Smooth muscle cell (in vitro differentiated cells): ENCODE data around the gene GPHN. TPM values are rescaled to one million over a fixed set of nuclear protein-coding genes. Genes with fewer than 3 reads are reported as not detected.

ENCODE experiments used
- DNase-seq: peaks from one replicate; lab custom pipeline; 2025; ENCODE audit not compliant: unreplicated experiment; lab: John Stamatoyannopoulos, UW
- H2AFZ ChIP-seq: fragments of 200-600 bp; sonication (generic); 2 replicates; pipeline ENCODE4 v1.6.0; 2016; ENCODE audit warnings: antibody characterized with exemption, low read depth, mild to moderate bottlenecking
- H3F3A ChIP-seq: fragments of 200-600 bp; sonication (generic); 2 replicates; pipeline ENCODE4 v1.6.0; 2017; ENCODE audit warnings: antibody characterized with exemption, low read depth
- H3K27ac ChIP-seq: fragments of 200-600 bp; sonication (generic); 2 replicates; pipeline ENCODE4 v1.5.1; 2016; ENCODE audit warnings: low read depth, mild to moderate bottlenecking
- H3K27me3 ChIP-seq: fragments of 200-600 bp; sonication (generic); 2 replicates; pipeline ENCODE4 v1.6.1; 2016; ENCODE audit warnings: low read depth, mild to moderate bottlenecking
- H3K36me3 ChIP-seq: fragments of 200-600 bp; sonication (generic); 2 replicates; pipeline ENCODE4 v1.5.1; 2016; ENCODE audit warnings: low read depth
- H3K4me1 ChIP-seq: fragments of 200-600 bp; sonication (generic); 2 replicates; pipeline ENCODE4 v1.5.1; 2016; ENCODE audit warnings: low read depth
- H3K4me2 ChIP-seq: fragments of 200-600 bp; sonication (generic); 2 replicates; pipeline ENCODE4 v1.6.0; 2016; ENCODE audit warnings: mild to moderate bottlenecking
- H3K4me3 ChIP-seq: fragments of 200-600 bp; sonication (generic); 2 replicates; pipeline ENCODE4 v1.5.1; 2016; ENCODE audit warnings: mild to moderate bottlenecking
- H3K79me2 ChIP-seq: fragments of 200-600 bp; sonication (generic); 2 replicates; pipeline ENCODE4 v1.6.0; 2016; ENCODE audit warnings: low read depth, mild to moderate bottlenecking
- H3K9ac ChIP-seq: fragments of 200-600 bp; sonication (generic); 2 replicates; pipeline ENCODE4 v1.6.0; 2016; ENCODE audit warnings: low read depth
- H3K9me3 ChIP-seq: fragments of 200-600 bp; sonication (generic); replicated peaks from 2 replicates; pipeline ENCODE4 v1.5.1; 2016; ENCODE audit warnings: low read depth
- H4K20me1 ChIP-seq: fragments of 200-600 bp; sonication (generic); 2 replicates; pipeline ENCODE4 v1.6.0; 2016; ENCODE audit warnings: low read depth
- CTCF ChIP-seq: fragments of 200-600 bp; sonication (generic); IDR thresholded peaks from 2 replicates; pipeline ENCODE4 v1.5.1; 2017; ENCODE audit warnings: borderline replicate concordance, mild to moderate bottlenecking, antibody characterized with exemption; ENCODE audit not compliant: insufficient read depth, poor library complexity, severe bottlenecking
- WGBS: methylation state at CpG from one replicate; pipeline ENCODE4 v1.1.7; 2016; ENCODE audit warnings: low lambda C conversion rate; 5-methylcytosine and 5-hydroxymethylcytosine counted together
- polyA plus RNA-seq: library from polyadenylated mRNA; unstranded; fragments of >200 nt; fragmentation: Nextera tagmentation; extraction: Ambion mirVana; gene quantifications from 2 replicates; pipeline ENCODE4 v1.2.1, GENCODE V29; 2016
- total RNA-seq: library from RNA; depleted of rRNA; stranded (reverse); fragments of >200 nt; gene quantifications from 2 replicates; pipeline ENCODE4 v1.2.3, GENCODE V29; 2014

GPHN gene
- total and polyA plus RNA-seq, 2 experiments from 2014 or later = 8.6 to 18.9 TPM

- Histone ChIP-seq H3K79me2 (no peaks in the 10 kb centered on the region), H2AFZ (no peak overlapping the region), H3K27ac (no peak overlapping the region), H3K4me2 (no peak overlapping the region), H3K9me3 (no peaks in the 10 kb centered on the region), H4K20me1 (no peaks in the 10 kb centered on the region), H3F3A (no peaks in the 10 kb centered on the region), H3K36me3 (no peaks in the 10 kb centered on the region), H3K4me1 (no peaks in the 10 kb centered on the region), H3K4me3 (no peak overlapping the region), H3K9ac (no peak overlapping the region), H3K27me3 (no peaks in the 10 kb centered on the region)
- no peak for DNase-seq
- WGBS = 100% methylated on average over 3 of the region's 3 CpGs
- no peak for TF ChIP-seq CTCF
These were observed 141.6 kb downstream of the GPHN start for GRCh38 chr14:66649498-66649897.

GRCh38 chr14:66650491-66650911 lies 142.6 kb downstream of the GPHN start:
- no peak for TF ChIP-seq CTCF
- no peaks in the 10 kb centered on the region for H3K36me3 ChIP-seq
- 91% methylated on average over 3 of the region's 3 CpGs for WGBS
- DNase-seq = no peak
- no peaks in the 10 kb centered on the region for H3F3A ChIP-seq
- no peaks in the 10 kb centered on the region for H3K27me3 ChIP-seq
- H3K4me3 ChIP-seq = no peak overlapping the region
- no peaks in the 10 kb centered on the region for H3K9me3 ChIP-seq
- H3K27ac ChIP-seq = no peak overlapping the region
- H3K4me1 ChIP-seq = no peaks in the 10 kb centered on the region
- no peak overlapping the region for H2AFZ ChIP-seq
- no peak overlapping the region for H3K4me2 ChIP-seq
- no peaks in the 10 kb centered on the region for H3K79me2 ChIP-seq
- no peak overlapping the region for H3K9ac ChIP-seq
- H4K20me1 ChIP-seq = no peaks in the 10 kb centered on the region

- H4K20me1 ChIP-seq = no peaks in the 10 kb centered on the region
- H3F3A ChIP-seq = no peaks in the 10 kb centered on the region
- 84% methylated on average over 5 of the region's 5 CpGs for WGBS
- no peak for TF ChIP-seq CTCF
- no peaks in the 10 kb centered on the region for H3K36me3 ChIP-seq
- no peak overlapping the region for H3K4me3 ChIP-seq
- no peak overlapping the region for H3K27ac ChIP-seq
- H3K4me2 ChIP-seq = no peak overlapping the region
- no peaks in the 10 kb centered on the region for H3K4me1 ChIP-seq
- no peaks in the 10 kb centered on the region for H3K27me3 ChIP-seq
- H2AFZ ChIP-seq = no peak overlapping the region
- no peak overlapping the region for H3K9ac ChIP-seq
- DNase-seq = no peak
- no peaks in the 10 kb centered on the region for H3K79me2 ChIP-seq
- peaks cover 5% of the 10 kb centered on the region for H3K9me3 ChIP-seq
These were observed 143.7 kb downstream of the GPHN start for GRCh38 chr14:66651536-66652220.

- no peak overlapping the region for H3K9ac ChIP-seq
- no peaks in the 10 kb centered on the region for H3K4me1 ChIP-seq
- no peaks in the 10 kb centered on the region for H3F3A ChIP-seq
- WGBS = 85% methylated on average over 3 of the region's 3 CpGs
- no peaks in the 10 kb centered on the region for H3K27me3 ChIP-seq
- H3K27ac ChIP-seq = no peak overlapping the region
- H3K79me2 ChIP-seq = no peaks in the 10 kb centered on the region
- no peak overlapping the region for H3K4me3 ChIP-seq
- H4K20me1 ChIP-seq = no peaks in the 10 kb centered on the region
- H3K9me3 ChIP-seq = peaks cover 5% of the 10 kb centered on the region
- no peak for DNase-seq
- no peaks in the 10 kb centered on the region for H3K36me3 ChIP-seq
- no peak overlapping the region for H3K4me2 ChIP-seq
- H2AFZ ChIP-seq = no peak overlapping the region
- no peak for TF ChIP-seq CTCF
These were observed 144.7 kb downstream of the GPHN start for GRCh38 chr14:66652525-66653106.
